Heart left ventricle (tissue), 13 donors: Measurements from ENCODE around the gene RPL38.

Experiments
- CTCF ChIP-seq, 12 donors: fragments of 200-600 bp; sonication (generic) in 4 of 12; IDR thresholded peaks; one replicate each; pipeline versions ENCODE4 v1.5.0 to v1.8.0; 2018 to 2022; ENCODE audit warnings: antibody characterized with exemption in 12 of 12, mild to moderate bottlenecking in 5 of 12
- POLR2A ChIP-seq, 2 donors: fragments of 450-650 bp; IDR thresholded peaks; one replicate each; pipeline ENCODE4 v1.6.1; 2017; ENCODE audit warnings: antibody characterized with exemption in 2 of 2, mild to moderate bottlenecking in 2 of 2, moderate library complexity in 2 of 2
- donor health status: ischemic (EF 13 %, LVEDD 7.1; RV severe dilation, severe dysfunction).
- donor health status: DM: no; HTN: yes; CAD: no.
- donor health status: DM: no; HTN: no; CAD: no.
- donor health status: ischemic (EF 25% LVEDD 6.9; RV normal size, moderate dysfunction).
- donor health status: ischemic (EF 25% LVEDD 5.7; RV mildly dilated, moderate dysfunction).
- donor health status: ischemic (EF 35%, LVEDD 5.7; RV mildly dilated, moderate dysfunction).
- donor health status: nonischemic (EF 11% LVEDD 7.7; RV severe dilation, severe dysfunction).
- donor health status: DM: yes; HTN: yes; CAD: no.
- donor health status: PGD.
- donor health status: ischemic (EF 29% LVEDD 5.4; RV normal size, mild dysfunction).
- donor health status: nonischemic (EF 23%, LVEDD 6.1; RV moderate dilation, normal function).

GRCh38 chr17:74192950-74193781, 10.3 kb upstream of the RPL38 start:
- TF ChIP-seq POLR2A (IDR thresholded peaks at IDR 0.05) (no peak), CTCF (IDR thresholded peaks at IDR 0.05) (no peak)
